Type B pancreatic cell (in vitro differentiated cells): ENCODE data around the gene MAPK10. TPM values are rescaled to one million over a fixed set of nuclear protein-coding genes. Genes with fewer than 3 reads are reported as not detected.

Experiments used
- DNase-seq: peaks from one replicate; pipeline ENCODE4 v3.0.0; 2021; ENCODE audit warnings: mixed read lengths; ENCODE audit not compliant: unreplicated experiment; ENCODE audit errors: extremely low spot score
- H3K27ac Mint-ChIP-seq: 2 replicates; pipeline ENCODE4 v1.8.0; 2021; ENCODE audit warnings: mild to moderate bottlenecking, mixed read lengths
- H3K27me3 Mint-ChIP-seq: 2 replicates; pipeline ENCODE4 v1.8.0; 2021; ENCODE audit warnings: mixed read lengths
- H3K36me3 Mint-ChIP-seq: 2 replicates; pipeline ENCODE4 v1.8.0; 2021; ENCODE audit warnings: mixed read lengths
- H3K4me1 Mint-ChIP-seq: one replicate; pipeline ENCODE4 v1.8.0; 2021; ENCODE audit warnings: mixed read lengths; ENCODE audit not compliant: unreplicated experiment
- H3K4me3 Mint-ChIP-seq: 2 replicates; pipeline ENCODE4 v1.8.0; 2021; ENCODE audit warnings: mild to moderate bottlenecking, mixed read lengths
- H3K9me3 Mint-ChIP-seq: 2 replicates; pipeline ENCODE4 v1.8.0; 2021; ENCODE audit warnings: mixed read lengths
- total RNA-seq: library from RNA; stranded (reverse); gene quantifications from 2 replicates; pipeline ENCODE4 v1.2.1, GENCODE V29; 2021; ENCODE audit warnings: low replicate concordance
- TF ChIP-seq, protein P1 (sequence below): fragments of 200-600 bp; sonication (generic); conservative IDR thresholded peaks from 2 replicates; pipeline ENCODE4 v1.5.0; 2021; ENCODE audit warnings: antibody characterized with exemption, mild to moderate bottlenecking

Gene MAPK10
- total RNA-seq, 1 donor from 2014 or later: 19.1 TPM

DNA sequence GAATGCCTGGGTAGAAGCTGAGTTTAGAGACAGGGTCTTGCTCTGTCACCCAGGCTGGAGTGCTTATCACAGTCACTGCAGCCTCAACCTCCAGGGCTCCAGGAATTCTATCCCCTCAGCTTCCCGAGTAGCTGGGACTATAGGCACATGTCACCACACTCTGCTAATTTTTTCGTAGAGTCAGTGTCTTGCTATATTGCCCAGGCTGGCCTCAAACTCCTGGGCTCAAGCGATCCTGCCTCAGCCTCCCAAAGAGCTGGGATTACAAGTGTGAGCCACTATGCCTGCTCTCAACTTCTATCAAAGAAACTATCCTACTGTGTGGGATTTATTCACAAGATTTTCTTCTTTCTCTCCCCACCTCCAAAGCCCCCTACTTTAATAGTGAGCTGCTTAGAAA is 15.7 kb downstream of the MAPK10 start:
- no peak for DNase-seq
- Mint-ChIP-seq H3K4me3 (no peak overlapping the region), H3K27me3 (peaks cover 18% of the 10 kb centered on the region), H3K27ac (no peak overlapping the region), H3K36me3 (no peaks in the 10 kb centered on the region), H3K9me3 (no peaks in the 10 kb centered on the region), H3K4me1 (peaks cover 5% of the 10 kb centered on the region)
- TF ChIP-seq, protein P1, sequence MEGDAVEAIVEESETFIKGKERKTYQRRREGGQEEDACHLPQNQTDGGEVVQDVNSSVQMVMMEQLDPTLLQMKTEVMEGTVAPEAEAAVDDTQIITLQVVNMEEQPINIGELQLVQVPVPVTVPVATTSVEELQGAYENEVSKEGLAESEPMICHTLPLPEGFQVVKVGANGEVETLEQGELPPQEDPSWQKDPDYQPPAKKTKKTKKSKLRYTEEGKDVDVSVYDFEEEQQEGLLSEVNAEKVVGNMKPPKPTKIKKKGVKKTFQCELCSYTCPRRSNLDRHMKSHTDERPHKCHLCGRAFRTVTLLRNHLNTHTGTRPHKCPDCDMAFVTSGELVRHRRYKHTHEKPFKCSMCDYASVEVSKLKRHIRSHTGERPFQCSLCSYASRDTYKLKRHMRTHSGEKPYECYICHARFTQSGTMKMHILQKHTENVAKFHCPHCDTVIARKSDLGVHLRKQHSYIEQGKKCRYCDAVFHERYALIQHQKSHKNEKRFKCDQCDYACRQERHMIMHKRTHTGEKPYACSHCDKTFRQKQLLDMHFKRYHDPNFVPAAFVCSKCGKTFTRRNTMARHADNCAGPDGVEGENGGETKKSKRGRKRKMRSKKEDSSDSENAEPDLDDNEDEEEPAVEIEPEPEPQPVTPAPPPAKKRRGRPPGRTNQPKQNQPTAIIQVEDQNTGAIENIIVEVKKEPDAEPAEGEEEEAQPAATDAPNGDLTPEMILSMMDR: no peak

DNA sequence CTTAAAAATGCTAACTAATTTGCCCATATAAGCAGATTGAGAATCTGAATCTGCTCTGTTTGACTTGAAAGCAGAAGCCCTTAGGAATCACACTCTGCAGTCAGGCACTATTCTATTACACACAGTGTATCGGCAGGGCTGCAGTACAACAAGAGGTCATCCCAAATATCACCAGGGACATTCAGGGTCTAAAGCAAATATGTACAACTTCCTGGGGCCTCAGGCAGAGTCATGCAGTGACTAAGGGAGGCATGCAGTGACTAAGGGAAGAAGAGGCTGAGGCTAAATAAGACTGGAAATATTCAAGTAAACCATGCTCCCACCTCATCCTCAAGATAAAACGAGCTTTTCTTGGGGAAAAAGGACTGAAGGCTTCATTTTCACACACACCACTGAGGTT is 20.9 kb downstream of the MAPK10 start:
- Mint-ChIP-seq H3K36me3 (peaks cover 8% of the 10 kb centered on the region), H3K4me1 (peaks cover 8% of the 10 kb centered on the region)

DNA sequence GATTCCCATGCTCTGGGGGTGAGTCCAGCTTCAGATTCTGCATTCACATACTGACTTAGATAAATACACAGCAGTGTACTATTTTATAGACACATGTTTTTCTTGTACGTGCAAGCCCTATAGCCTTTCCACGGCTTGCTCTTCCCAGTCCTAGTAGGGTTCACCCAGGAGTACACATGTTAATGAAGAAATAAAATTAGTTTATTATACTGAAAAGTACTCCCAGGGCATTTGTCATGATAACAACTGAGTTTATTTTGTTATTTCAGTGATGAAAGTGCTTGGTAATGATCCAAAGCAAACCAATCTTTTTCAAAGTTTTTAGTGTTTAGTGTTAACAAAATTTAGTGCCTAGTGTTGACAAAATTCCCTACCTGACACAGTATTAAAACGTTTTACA is 21.3 kb downstream of the MAPK10 start:
- Mint-ChIP-seq H3K36me3 (peaks cover 8% of the 10 kb centered on the region), H3K9me3 (no peaks in the 10 kb centered on the region), H3K27ac (no peak overlapping the region), H3K4me1 (peaks cover 8% of the 10 kb centered on the region), H3K27me3 (peaks cover 8% of the 10 kb centered on the region), H3K4me3 (no peak overlapping the region)
- no peak for DNase-seq
- TF ChIP-seq, protein P1: no peak

More for the DNA sequence above, 20.9 kb downstream of the MAPK10 start:
- TF ChIP-seq, protein P1: no peak
- Mint-ChIP-seq H3K4me3 (no peak overlapping the region), H3K27ac (no peak overlapping the region), H3K9me3 (no peaks in the 10 kb centered on the region), H3K27me3 (peaks cover 9% of the 10 kb centered on the region)
- DNase-seq: no peak

DNA sequence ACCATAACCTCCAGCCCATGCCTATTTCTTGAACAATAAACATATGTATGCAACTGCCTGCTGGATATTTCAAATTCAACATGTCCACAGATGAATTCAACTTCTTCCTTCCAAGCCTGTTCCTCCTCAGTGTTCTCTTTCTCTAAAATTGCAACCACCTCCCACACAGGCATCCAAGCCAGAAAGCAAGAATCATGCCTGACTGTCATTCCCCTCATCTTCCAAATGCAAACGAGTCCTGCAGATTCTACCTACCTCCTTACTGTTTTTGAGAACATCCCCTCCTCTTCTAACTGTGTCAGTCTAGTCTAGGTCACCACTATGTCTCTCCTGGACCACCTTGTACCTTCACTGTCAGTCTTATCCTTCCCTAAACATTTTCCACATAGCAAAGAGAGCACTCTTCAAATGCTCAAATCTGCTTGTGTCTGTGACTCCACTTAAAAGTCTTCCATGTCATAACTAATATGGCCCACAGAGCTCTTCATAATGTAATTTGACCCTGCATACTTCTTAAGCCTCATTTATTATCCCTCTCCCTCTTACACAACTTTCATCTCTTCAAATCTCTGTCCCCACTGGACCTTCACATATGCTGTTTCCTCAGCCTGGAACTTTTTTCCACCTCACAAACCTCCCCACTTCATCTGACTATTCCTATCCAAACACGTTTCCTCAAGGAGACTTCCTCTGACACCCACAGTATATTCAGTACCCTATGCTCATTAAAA is 25.7 kb downstream of the MAPK10 start:
- Mint-ChIP-seq H3K36me3 (peaks cover 8% of the 10 kb centered on the region), H3K9me3 (no peaks in the 10 kb centered on the region), H3K4me1 (peaks cover 24% of the 10 kb centered on the region), H3K27me3 (peaks cover 3% of the 10 kb centered on the region), H3K27ac (no peak overlapping the region), H3K4me3 (no peak overlapping the region)
- no peak for DNase-seq
- TF ChIP-seq, protein P1: no peak

DNA sequence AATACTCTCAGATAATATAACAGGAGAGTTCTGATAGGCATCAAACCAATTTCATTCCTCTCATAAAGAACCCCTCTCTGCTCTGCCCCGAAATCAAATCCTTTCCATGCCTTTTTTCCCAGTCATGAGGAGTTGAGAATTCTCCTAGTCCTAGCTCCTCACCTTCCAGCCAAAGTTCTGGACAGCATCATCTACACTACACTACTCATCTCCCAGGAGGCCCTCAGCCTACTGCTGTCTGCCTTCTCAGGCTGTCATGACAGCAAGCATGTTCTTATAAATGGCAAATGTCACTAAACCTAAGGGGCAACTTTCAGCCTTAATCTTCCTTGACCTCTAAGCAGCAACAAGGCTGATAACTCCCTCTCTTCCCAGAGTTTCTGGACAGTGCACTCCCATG is 26.6 kb downstream of the MAPK10 start:
- TF ChIP-seq, protein P1: no peak
- H3K27me3 Mint-ChIP-seq: peaks cover 3% of the 10 kb centered on the region
- peaks cover 20% of the 10 kb centered on the region for H3K4me1 Mint-ChIP-seq
- no peak overlapping the region for H3K4me3 Mint-ChIP-seq
- peaks cover 8% of the 10 kb centered on the region for H3K36me3 Mint-ChIP-seq
- no peaks in the 10 kb centered on the region for H3K9me3 Mint-ChIP-seq
- no peak overlapping the region for H3K27ac Mint-ChIP-seq
- DNase-seq: no peak
